ENCODE measurements around the gene TRIM39.

Gene TRIM39

GRCh38 chr6:30328397-30328796, 1.7 kb downstream of the TRIM39 start:
- DNase-seq = no peak

GRCh38 chr6:30329331-30329730, 2.6 kb downstream of the TRIM39 start:
- no peak for DNase-seq

- DNase-seq = no peak
Observed at GRCh38 chr6:30331981-30332380, 5.3 kb downstream of the TRIM39 start.

GRCh38 chr6:30334075-30334783, 7.5 kb downstream of the TRIM39 start:
- no peak for DNase-seq

- DNase-seq = no peak
Observed at GRCh38 chr6:30340589-30341054, 13.9 kb downstream of the TRIM39 start.

GRCh38 chr6:30341218-30341617, 14.5 kb downstream of the TRIM39 start:
- no peak for DNase-seq

GRCh38 chr6:30341728-30342127, 15.0 kb downstream of the TRIM39 start:
- no peak for DNase-seq

- DNase-seq = no peak
Observed at GRCh38 chr6:30344191-30344867, 17.6 kb downstream of the TRIM39 start.

- DNase-seq = peak; percentile 90
Observed at GRCh38 chr6:30344868-30345671, 18.3 kb downstream of the TRIM39 start, which contains the start of gene RPP21. TSS of gene RPP21 (plus strand) at chr6:30345156. CDS start at chr6:30345172, 16 bp downstream.

- no peak for DNase-seq
Observed at GRCh38 chr6:30345852-30346251, 19.1 kb downstream of the TRIM39 start.

- no peak for DNase-seq
Observed at GRCh38 chr6:30348957-30349356, 22.2 kb downstream of the TRIM39 start.

- no peak for DNase-seq
Observed at GRCh38 chr6:30349421-30350177, 22.9 kb downstream of the TRIM39 start.

GRCh38 chr6:30350524-30350923, 23.8 kb downstream of the TRIM39 start:
- DNase-seq = no peak

- no peak for DNase-seq
Observed at GRCh38 chr6:30352550-30352949, 25.8 kb downstream of the TRIM39 start.

GRCh38 chr6:30355281-30355680, 28.6 kb downstream of the TRIM39 start:
- no peak for DNase-seq

GRCh38 chr6:30356536-30356935, 29.8 kb downstream of the TRIM39 start:
- DNase-seq = no peak

GRCh38 chr6:30357678-30358540, 31.2 kb downstream of the TRIM39 start:
- peak; percentile 45 for DNase-seq

GRCh38 chr6:30359276-30359675, 32.5 kb downstream of the TRIM39 start:
- no peak for DNase-seq

- DNase-seq = no peak
Observed at GRCh38 chr6:30360139-30360538, 33.4 kb downstream of the TRIM39 start.

- no peak for DNase-seq
Observed at GRCh38 chr6:30361661-30362060, 34.9 kb downstream of the TRIM39 start.

- no peak for DNase-seq
Observed at GRCh38 chr6:30363459-30363858, 36.7 kb downstream of the TRIM39 start.

GRCh38 chr6:30364591-30364990, 37.9 kb downstream of the TRIM39 start:
- DNase-seq = no peak
